Cardiac fibroblast (primary cell): Measurements from ENCODE around the gene VPS18.
A peak's percentile ranks its signal among the peaks of the same experiment; 100 is the strongest.

Experiments used
- DNase-seq, 2 donors: peaks; one replicate each; pipeline versions ENCODE4 v3.0.0 to v3.0.0-alpha.2; 2010; ENCODE audit warnings: low read depth in 2 of 2
- H3K4me3 ChIP-seq, 2 donors: replicated peaks in 1 of 2; 1 replicate in 1 of 2; 2 replicates in 1 of 2; pipeline ENCODE4 v1.5.1; 2011; ENCODE audit warnings: low read depth in 2 of 2, low read length in 2 of 2, mild to moderate bottlenecking in 2 of 2, moderate library complexity in 1 of 2
- TF ChIP-seq, protein P1 (sequence below): IDR thresholded peaks from one replicate; pipeline ENCODE4 v1.5.1; 2011; ENCODE audit warnings: low read depth, mild to moderate bottlenecking, low read length, inconsistent platforms

The VPS18 gene

DNA sequence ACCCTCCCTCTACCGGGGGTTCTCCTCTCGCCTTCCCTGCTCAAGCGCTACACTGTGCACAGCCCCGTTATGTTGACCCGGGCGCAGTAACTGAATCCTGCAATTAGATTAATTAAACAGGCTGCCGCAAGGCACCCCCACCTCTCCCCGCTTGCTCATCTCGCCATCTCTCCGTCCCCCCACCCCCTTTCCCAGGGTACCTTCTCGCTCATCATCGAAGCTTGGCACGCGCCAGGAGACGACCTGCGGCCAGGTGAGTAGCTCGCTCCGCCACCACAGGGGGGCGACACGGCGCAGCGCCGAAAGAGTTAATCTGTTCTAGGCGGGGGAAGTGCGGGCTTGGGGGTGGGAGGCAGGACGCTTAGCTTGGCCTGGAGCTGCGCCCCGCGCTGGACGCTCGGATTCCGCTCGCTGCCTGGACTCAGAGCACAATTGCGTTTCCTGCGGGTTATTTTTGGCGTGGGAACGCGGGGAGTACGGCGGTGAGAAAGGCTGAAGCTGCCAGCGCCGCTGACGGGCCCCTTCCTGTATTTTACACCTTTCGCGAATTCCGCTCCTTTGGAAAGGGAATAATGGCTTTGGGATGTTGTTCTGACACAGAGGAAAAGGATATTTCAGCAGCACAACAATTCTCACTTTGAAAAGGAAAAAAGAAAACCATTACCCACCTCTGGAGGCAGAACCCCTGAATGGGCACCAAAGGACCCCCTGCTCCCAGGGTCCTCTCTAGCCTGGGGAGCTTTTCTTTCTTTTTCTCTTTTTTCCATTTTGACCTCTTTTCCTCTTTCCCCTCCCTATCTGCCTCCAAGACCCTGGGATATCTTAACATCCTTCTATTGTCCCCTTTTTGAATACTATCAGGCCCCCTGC, 36.4 kb downstream of the VPS18 start:
- H3K4me3 ChIP-seq: peak overlapping the region; percentile 21 to 43
- TF ChIP-seq, protein P1, sequence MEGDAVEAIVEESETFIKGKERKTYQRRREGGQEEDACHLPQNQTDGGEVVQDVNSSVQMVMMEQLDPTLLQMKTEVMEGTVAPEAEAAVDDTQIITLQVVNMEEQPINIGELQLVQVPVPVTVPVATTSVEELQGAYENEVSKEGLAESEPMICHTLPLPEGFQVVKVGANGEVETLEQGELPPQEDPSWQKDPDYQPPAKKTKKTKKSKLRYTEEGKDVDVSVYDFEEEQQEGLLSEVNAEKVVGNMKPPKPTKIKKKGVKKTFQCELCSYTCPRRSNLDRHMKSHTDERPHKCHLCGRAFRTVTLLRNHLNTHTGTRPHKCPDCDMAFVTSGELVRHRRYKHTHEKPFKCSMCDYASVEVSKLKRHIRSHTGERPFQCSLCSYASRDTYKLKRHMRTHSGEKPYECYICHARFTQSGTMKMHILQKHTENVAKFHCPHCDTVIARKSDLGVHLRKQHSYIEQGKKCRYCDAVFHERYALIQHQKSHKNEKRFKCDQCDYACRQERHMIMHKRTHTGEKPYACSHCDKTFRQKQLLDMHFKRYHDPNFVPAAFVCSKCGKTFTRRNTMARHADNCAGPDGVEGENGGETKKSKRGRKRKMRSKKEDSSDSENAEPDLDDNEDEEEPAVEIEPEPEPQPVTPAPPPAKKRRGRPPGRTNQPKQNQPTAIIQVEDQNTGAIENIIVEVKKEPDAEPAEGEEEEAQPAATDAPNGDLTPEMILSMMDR: peak; percentile 41
- peak; percentile 20 to 42 for DNase-seq

DNA sequence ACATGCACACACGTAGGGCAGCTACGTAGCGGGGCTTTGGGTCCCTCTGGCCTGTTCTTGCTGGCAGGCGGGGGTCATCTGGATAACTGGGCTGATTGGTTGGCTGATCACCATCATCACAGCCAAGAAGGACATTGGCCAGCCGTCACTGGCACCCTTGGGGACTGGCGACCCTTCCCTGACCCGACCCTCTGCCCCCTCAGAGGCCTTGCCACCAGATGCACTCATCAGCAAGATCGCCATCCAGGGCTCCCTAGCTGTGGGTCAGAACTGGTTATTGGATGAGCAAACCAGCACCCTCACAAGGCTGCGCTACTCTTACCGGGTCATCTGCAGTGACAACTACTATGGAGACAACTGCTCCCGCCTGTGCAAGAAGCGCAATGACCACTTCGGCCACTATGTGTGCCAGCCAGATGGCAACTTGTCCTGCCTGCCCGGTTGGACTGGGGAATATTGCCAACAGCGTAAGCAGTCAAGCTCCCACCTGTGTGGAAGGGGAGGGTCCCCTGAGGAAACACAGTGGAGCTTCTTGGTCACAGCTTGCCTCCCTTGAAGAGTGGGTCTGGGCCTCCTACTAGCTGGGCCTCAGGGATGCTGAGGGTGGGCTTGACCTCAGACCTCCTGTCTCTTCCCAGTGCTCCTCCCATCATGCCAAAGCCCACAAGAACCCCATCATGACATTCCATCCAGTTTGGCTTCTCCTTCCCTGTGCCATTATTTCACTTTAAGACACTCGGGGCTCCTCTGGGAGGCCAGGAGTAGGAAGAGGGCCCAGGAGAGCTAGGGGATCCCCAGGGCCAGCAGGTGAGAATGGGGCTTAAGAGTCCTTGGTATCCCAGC, 37.3 kb downstream of the VPS18 start:
- no peak overlapping the region for H3K4me3 ChIP-seq
- TF ChIP-seq, protein P1: no peak
- no peak for DNase-seq

DNA sequence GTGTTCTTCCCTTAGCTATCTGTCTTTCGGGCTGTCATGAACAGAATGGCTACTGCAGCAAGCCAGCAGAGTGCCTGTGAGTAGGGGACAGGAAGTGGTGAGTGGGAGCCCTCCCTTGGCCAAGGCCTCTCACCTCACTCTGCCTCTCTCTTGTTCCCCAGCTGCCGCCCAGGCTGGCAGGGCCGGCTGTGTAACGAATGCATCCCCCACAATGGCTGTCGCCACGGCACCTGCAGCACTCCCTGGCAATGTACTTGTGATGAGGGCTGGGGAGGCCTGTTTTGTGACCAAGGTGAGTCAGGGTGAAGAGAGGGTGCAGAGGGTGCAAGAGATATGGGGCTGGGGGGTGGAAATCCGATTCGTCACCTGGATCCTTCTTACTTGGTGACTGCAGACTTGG, 37.9 kb downstream of the VPS18 start:
- no peak overlapping the region for H3K4me3 ChIP-seq
- TF ChIP-seq, protein P1: no peak
- DNase-seq: no peak

DNA sequence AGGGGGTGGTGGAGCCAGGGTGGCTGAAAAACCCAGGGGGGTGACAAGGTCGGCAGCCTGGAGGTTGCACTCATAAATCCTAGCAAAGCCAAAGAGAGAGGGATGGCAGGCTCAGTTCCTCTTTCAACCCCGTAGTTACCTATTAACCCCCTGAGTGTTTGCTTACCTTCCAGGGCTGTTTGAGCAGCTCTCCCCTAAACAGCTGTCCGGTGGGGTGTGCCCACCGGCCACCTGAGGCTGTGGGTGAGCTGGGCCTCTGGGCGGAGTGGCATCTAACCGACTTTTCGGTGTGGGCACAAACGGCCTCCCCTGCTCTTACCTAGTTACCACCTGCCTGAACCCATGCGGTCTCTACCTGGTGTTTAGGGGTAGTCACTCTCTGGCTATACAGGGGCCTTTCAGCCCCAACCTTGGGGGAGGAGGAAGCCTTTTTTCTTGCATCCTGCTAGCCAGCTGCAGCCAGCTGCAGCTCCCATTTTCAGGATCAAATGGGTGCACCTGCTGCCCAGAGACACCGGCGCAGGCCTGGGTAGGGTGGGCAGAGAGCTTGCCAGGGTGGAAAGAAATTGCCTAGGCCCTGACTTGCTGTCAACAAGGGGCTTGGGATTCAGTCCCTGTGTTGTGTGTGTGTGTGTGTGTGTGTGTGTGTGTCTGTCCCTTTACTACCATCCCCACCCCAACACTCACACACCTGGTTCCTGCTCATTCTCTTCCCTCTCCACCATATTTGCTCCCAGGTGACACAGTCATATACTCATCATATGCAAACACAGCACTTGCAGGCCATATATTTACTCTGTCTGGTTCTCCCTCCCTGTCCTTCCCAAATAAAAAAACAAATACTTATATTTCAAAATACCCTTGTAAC, 38.6 kb downstream of the VPS18 start:
- no peak for DNase-seq
- H3K4me3 ChIP-seq: no peak overlapping the region
- TF ChIP-seq, protein P1: no peak

DNA sequence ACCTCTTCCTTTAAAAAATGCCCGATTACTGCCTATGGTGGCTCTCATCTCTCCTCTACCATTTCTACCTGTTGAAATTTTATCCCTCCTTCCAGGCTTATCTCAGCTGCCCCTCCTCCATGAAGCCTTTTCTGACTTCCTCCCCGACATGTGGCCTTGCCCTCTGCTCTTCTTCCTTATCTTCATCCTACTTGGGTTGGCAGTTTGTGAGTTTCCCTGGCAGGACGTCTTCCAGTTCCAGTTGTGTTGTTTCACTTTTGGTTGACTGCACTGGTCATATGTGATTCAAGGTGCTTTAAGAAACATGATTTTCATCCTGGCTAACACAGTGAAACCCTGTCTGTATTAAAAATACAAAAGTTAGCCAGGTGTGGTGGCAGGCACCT, 39.3 kb downstream of the VPS18 start:
- TF ChIP-seq, protein P1: no peak
- H3K4me3 ChIP-seq: no peak overlapping the region
- no peak for DNase-seq

DNA sequence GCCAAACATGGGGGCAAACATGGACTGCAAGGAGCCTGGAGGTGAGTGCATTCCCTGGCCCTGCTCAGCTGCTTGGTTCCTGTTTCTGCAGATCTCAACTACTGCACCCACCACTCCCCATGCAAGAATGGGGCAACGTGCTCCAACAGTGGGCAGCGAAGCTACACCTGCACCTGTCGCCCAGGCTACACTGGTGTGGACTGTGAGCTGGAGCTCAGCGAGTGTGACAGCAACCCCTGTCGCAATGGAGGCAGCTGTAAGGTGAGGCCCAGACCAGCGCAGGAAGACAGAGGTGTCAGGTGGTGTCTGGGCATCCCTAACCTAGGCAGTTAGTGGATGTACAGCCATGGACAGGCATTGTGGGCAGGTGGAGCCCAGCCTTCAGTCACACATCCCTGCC, 40.2 kb downstream of the VPS18 start:
- TF ChIP-seq, protein P1: no peak
- H3K4me3 ChIP-seq: no peak overlapping the region
- no peak for DNase-seq
